ENCODE results near the gene PSMD2. TPM values are rescaled to one million over a fixed set of nuclear protein-coding genes. Genes with fewer than 3 reads are reported as not detected.

PSMD2 gene
- total RNA-seq, 2 donors from 2014 or later, result 230 to 272 TPM

DNA sequence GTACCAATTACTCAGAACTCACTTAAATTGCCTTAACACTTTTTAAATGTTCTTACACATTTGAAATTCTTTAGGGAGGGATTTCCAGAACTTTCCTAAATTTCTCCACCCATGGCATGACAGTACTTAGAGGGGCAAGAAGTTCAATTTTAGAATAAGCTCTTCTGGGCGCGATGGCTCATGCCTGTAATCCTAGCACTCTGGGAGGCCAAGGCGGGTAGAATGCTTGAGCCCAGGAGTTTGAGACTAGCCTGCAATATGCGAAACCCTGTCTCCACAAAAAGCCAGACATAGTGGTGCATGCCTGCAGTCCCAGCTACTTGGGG is 49.0 kb downstream of the PSMD2 start:
- WGBS, result 87% methylated on average over 4 of the region's 4 CpGs
- H3K27me3 ChIP-seq (replicated peaks; ENCODE audit: insufficient read depth), result no peaks in the 10 kb centered on the region
- H3K27ac ChIP-seq, result no peak overlapping the region
- no peaks in the 10 kb centered on the region for H3K36me3 ChIP-seq
- no peak for DNase-seq (ENCODE audit: low spot score)
- H3K9me3 ChIP-seq, result no peaks in the 10 kb centered on the region
- intact Hi-C loops (cut with DNase I), result no loop called here
- no peak overlapping the region for H3K4me3 ChIP-seq
- no peaks in the 10 kb centered on the region for H3K4me1 ChIP-seq (replicated peaks)
- TF ChIP-seq POLR2AphosphoS5 (IDR thresholded peaks at IDR 0.05) (no peak), POLR2A (IDR thresholded peaks at IDR 0.05) (no peak)
- TF ChIP-seq, protein P1, sequence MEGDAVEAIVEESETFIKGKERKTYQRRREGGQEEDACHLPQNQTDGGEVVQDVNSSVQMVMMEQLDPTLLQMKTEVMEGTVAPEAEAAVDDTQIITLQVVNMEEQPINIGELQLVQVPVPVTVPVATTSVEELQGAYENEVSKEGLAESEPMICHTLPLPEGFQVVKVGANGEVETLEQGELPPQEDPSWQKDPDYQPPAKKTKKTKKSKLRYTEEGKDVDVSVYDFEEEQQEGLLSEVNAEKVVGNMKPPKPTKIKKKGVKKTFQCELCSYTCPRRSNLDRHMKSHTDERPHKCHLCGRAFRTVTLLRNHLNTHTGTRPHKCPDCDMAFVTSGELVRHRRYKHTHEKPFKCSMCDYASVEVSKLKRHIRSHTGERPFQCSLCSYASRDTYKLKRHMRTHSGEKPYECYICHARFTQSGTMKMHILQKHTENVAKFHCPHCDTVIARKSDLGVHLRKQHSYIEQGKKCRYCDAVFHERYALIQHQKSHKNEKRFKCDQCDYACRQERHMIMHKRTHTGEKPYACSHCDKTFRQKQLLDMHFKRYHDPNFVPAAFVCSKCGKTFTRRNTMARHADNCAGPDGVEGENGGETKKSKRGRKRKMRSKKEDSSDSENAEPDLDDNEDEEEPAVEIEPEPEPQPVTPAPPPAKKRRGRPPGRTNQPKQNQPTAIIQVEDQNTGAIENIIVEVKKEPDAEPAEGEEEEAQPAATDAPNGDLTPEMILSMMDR (IDR thresholded peaks at IDR 0.05), result no peak

- WGBS, result 81% methylated on average over 10 of the region's 10 CpGs
- Histone ChIP-seq H3K4me1 (replicated peaks) (no peaks in the 10 kb centered on the region), H3K27me3 (replicated peaks; ENCODE audit: insufficient read depth) (no peaks in the 10 kb centered on the region), H3K4me3 (no peak overlapping the region), H3K27ac (no peak overlapping the region), H3K36me3 (no peaks in the 10 kb centered on the region), H3K9me3 (no peaks in the 10 kb centered on the region)
- TF ChIP-seq, protein P1 (IDR thresholded peaks at IDR 0.05), result no peak
- TF ChIP-seq POLR2A (IDR thresholded peaks at IDR 0.05) (no peak), POLR2AphosphoS5 (IDR thresholded peaks at IDR 0.05) (no peak)
- intact Hi-C loops (cut with DNase I), result no loop called here
- DNase-seq (ENCODE audit: low spot score), result no peak
Observed at GRCh38 chr3:184349563-184350470, 50.8 kb downstream of the PSMD2 start.

- 97% methylated on average over 6 of the region's 6 CpGs for WGBS
- intact Hi-C loops (cut with DNase I), result no loop called here
- no peak overlapping the region for H3K27ac ChIP-seq
Observed at GRCh38 chr3:184350618-184351017, 51.6 kb downstream of the PSMD2 start.

DNA sequence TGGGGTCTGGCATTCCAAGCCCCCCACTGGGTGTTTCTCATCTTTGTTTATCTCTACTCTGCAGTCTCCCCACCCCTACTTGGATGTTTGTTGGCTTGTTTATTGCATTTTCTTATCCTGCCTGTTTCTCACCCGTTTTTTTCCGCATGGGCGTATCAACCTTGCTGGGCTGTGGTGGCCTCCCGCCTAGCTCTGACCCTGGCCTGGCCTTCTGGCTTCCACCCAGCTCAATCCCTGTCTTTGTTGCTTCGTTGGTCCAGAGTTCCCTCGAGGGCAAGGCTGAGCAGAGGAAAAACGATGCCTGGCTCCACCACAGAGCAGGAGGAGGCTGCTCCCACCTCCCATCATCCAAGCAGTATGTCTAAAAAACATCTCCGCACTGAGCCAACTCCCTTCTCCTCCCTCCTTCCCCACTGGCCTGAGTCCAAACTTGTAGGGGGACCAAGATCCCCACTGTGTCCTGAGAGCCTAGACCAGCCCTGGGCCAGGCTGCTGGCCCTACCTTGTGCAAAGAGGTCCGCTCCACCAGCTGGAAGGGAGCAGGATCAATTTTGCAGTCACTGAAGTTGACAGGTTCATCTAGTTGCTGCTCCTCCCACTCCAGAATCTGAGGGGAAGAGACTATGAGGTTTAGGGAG is 52.6 kb downstream of the PSMD2 start:
- DNase-seq (ENCODE audit: low spot score), result no peak
- H3K36me3 ChIP-seq, result no peaks in the 10 kb centered on the region
- no peaks in the 10 kb centered on the region for H3K4me1 ChIP-seq (replicated peaks)
- H3K4me3 ChIP-seq, result no peak overlapping the region
- 52% methylated on average over 9 of the region's 9 CpGs for WGBS
- TF ChIP-seq POLR2AphosphoS5 (IDR thresholded peaks at IDR 0.05) (no peak), POLR2A (IDR thresholded peaks at IDR 0.05) (no peak)
- TF ChIP-seq, protein P1 (IDR thresholded peaks at IDR 0.05), result no peak
- H3K9me3 ChIP-seq, result no peaks in the 10 kb centered on the region
- intact Hi-C loops (cut with DNase I), result no loop called here
- no peaks in the 10 kb centered on the region for H3K27me3 ChIP-seq (replicated peaks; ENCODE audit: insufficient read depth)
- H3K27ac ChIP-seq, result no peak overlapping the region

More at GRCh38 chr3:184350618-184351017, 51.6 kb downstream of the PSMD2 start:
- Histone ChIP-seq H3K4me3 (no peak overlapping the region), H3K4me1 (replicated peaks) (no peaks in the 10 kb centered on the region), H3K27me3 (replicated peaks; ENCODE audit: insufficient read depth) (no peaks in the 10 kb centered on the region), H3K36me3 (no peaks in the 10 kb centered on the region), H3K9me3 (no peaks in the 10 kb centered on the region)
- TF ChIP-seq POLR2A (IDR thresholded peaks at IDR 0.05) (no peak), POLR2AphosphoS5 (IDR thresholded peaks at IDR 0.05) (no peak)
- TF ChIP-seq, protein P1 (IDR thresholded peaks at IDR 0.05), result no peak
- no peak for DNase-seq (ENCODE audit: low spot score)
